Endodermal cell (in vitro differentiated cells): ENCODE data around the gene DGCR2. TPM values are rescaled to one million over a fixed set of nuclear protein-coding genes. Genes with fewer than 3 reads are reported as not detected.

ENCODE experiments used
- DNase-seq: peaks from one replicate; pipeline ENCODE4 v3.0.0-alpha.2; 2017
- H3K27ac ChIP-seq: 2 replicates; pipeline ENCODE4 v1.5.1; 2013; ENCODE audit warnings: mild to moderate bottlenecking, low read depth, low read length, moderate library complexity
- H3K27me3 ChIP-seq: 2 replicates; pipeline ENCODE4 v1.6.1; 2013; ENCODE audit warnings: mild to moderate bottlenecking, low read length, moderate library complexity; ENCODE audit not compliant: insufficient read depth, control insufficient read depth, poor library complexity, severe bottlenecking
- H3K36me3 ChIP-seq: 2 replicates; pipeline ENCODE4 v1.7.0; 2013; ENCODE audit warnings: mild to moderate bottlenecking, low read length, moderate library complexity; ENCODE audit not compliant: control insufficient read depth, insufficient read depth
- H3K4me1 ChIP-seq: one replicate; pipeline ENCODE4 v1.7.0; 2013; ENCODE audit warnings: low read length; ENCODE audit not compliant: control insufficient read depth, insufficient read depth
- H3K4me3 ChIP-seq: 2 replicates; pipeline ENCODE4 v1.5.1; 2013; ENCODE audit warnings: mild to moderate bottlenecking, low read length, moderate library complexity
- H3K9ac ChIP-seq: 2 replicates; pipeline ENCODE4 v1.6.1; 2013; ENCODE audit warnings: mild to moderate bottlenecking, low read length, moderate library complexity; ENCODE audit not compliant: poor library complexity, severe bottlenecking; ENCODE audit errors: extremely low read depth
- H3K9me3 ChIP-seq: 2 replicates; pipeline ENCODE4 v1.6.1; 2013; ENCODE audit warnings: mild to moderate bottlenecking, low read length, moderate library complexity; ENCODE audit not compliant: control insufficient read depth
- H3K27ac Mint-ChIP-seq: 2 replicates; pipeline ENCODE4 v1.8.0; 2020; ENCODE audit warnings: mixed read lengths
- H3K27me3 Mint-ChIP-seq: 2 replicates; pipeline ENCODE4 v1.8.0; 2021; ENCODE audit warnings: mild to moderate bottlenecking, mixed read lengths; ENCODE audit not compliant: insufficient read depth
- H3K36me3 Mint-ChIP-seq: 2 replicates; pipeline ENCODE4 v1.8.0; 2020; ENCODE audit warnings: low read depth, mixed read lengths
- H3K4me1 Mint-ChIP-seq: 2 replicates; pipeline ENCODE4 v1.8.0; 2020; ENCODE audit warnings: mixed read lengths
- H3K4me3 Mint-ChIP-seq: 2 replicates; pipeline ENCODE4 v1.8.0; 2020; ENCODE audit warnings: mild to moderate bottlenecking, moderate library complexity, mixed read lengths
- H3K9me3 Mint-ChIP-seq: 2 replicates; pipeline ENCODE4 v1.8.0; 2020; ENCODE audit warnings: mild to moderate bottlenecking, mixed read lengths
- WGBS, 2 experiments: methylation state at CpG; one replicate each; pipeline versions ENCODE4 v1.1.5 to v1.1.7; 2013; ENCODE audit warnings: missing lambda C conversion rate in 2 of 2, mixed read lengths in 1 of 2; ENCODE audit not compliant: insufficient coverage in 1 of 2, insufficient read length in 1 of 2; 5-methylcytosine and 5-hydroxymethylcytosine counted together
- total RNA-seq, 2 donors: library from RNA; stranded (reverse); fragmentation: NEBNext Ultra II Directional in 1 of 2; extraction: Animal tissue kit (Norgen Biotek cat#: 25700) in 1 of 2; gene quantifications; 2 replicates in 1 of 2; 3 replicates in 1 of 2; pipeline ENCODE4 v1.2.1, GENCODE V29; 2021
- TF ChIP-seq, protein P1 (sequence below): fragments of 200-600 bp; sonication (generic); conservative IDR thresholded peaks from 2 replicates; pipeline ENCODE4 v1.5.0; 2021; ENCODE audit warnings: antibody characterized with exemption, mild to moderate bottlenecking

The DGCR2 gene
- total RNA-seq, 2 donors from 2014 or later: 54.6 to 62.9 TPM

DNA sequence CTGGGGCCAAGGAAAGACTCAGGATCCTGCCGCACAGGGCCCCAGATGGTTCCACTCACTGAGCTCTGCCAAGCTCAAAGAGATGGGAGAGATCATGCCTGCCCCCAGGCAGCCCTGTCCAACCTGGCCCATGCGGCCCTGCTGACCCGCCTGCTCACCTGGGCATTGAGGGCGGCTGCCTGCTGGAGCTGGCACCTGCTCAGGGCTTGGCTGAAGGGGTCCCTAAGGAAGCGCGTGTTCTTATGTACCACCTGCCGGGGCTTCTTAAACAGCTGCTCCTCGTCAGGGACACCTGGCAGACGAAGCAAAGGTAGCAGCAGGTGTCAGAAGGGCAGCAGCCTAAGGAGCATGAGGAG is 16.8 kb upstream of the DGCR2 start:
- H3K4me3 Mint-ChIP-seq: no peak overlapping the region
- 95 to 99% methylated on average over 9 of the region's 9 CpGs for WGBS, 2 experiments

DNA sequence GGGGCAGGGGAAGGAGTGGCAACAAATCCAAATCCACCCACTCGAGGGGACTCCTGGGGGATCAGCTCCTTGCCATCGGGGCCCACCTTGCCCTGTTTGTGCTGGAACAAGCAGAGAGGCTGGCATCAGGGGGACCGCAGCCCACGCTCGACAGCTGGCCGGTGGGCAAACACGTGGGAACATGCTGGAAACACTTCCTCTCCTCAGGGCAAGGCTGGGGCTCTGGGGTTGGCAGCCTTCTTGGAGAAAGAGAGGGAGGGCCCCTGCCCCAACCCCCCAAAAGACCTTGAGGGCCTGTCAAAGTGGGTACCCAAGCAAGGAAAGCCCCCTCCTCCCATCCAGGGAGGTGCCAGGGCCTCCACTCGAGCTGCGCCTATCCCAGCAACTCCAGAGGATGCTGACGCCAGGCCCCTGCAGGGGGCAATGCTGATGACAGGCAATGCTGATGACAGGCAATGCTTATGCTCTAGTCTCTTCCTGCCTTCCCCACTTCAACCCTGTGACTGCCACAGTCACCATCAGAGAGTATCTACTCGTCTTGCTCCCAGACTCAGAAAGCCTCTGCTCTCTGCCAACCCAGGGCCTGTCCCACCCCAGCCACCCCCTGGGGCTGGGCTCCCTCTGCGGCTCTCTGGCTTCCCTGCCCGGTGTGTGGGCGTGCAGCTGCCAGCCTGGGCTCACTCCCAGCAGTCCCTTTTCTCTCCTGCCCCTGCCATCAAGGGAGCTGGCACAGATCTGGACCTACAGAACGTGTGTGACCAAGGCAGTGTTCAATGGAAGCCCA is 16.2 kb upstream of the DGCR2 start:
- no peaks in the 10 kb centered on the region for H3K9me3 Mint-ChIP-seq
- H3K27ac Mint-ChIP-seq: no peak overlapping the region
- Histone ChIP-seq H3K27ac (no peak overlapping the region), H3K36me3 (peaks cover 69% of the 10 kb centered on the region), H3K4me1 (no peaks in the 10 kb centered on the region), H3K27me3 (no peaks in the 10 kb centered on the region), H3K9ac (no peak overlapping the region), H3K9me3 (no peaks in the 10 kb centered on the region), H3K4me3 (no peak overlapping the region)
- H3K4me3 Mint-ChIP-seq: no peak overlapping the region
- peaks cover 54% of the 10 kb centered on the region for H3K36me3 Mint-ChIP-seq
- no peak for DNase-seq
- 89 to 91% methylated on average over 8 to 15 of the region's 15 CpGs for WGBS, 2 experiments
- no peaks in the 10 kb centered on the region for H3K4me1 Mint-ChIP-seq
- TF ChIP-seq, protein P1, sequence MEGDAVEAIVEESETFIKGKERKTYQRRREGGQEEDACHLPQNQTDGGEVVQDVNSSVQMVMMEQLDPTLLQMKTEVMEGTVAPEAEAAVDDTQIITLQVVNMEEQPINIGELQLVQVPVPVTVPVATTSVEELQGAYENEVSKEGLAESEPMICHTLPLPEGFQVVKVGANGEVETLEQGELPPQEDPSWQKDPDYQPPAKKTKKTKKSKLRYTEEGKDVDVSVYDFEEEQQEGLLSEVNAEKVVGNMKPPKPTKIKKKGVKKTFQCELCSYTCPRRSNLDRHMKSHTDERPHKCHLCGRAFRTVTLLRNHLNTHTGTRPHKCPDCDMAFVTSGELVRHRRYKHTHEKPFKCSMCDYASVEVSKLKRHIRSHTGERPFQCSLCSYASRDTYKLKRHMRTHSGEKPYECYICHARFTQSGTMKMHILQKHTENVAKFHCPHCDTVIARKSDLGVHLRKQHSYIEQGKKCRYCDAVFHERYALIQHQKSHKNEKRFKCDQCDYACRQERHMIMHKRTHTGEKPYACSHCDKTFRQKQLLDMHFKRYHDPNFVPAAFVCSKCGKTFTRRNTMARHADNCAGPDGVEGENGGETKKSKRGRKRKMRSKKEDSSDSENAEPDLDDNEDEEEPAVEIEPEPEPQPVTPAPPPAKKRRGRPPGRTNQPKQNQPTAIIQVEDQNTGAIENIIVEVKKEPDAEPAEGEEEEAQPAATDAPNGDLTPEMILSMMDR: no peak
- H3K27me3 Mint-ChIP-seq: no peaks in the 10 kb centered on the region

More for the DNA sequence above, 16.8 kb upstream of the DGCR2 start:
- H3K9ac ChIP-seq: no peak overlapping the region
- H3K27me3 ChIP-seq: no peaks in the 10 kb centered on the region
- H3K36me3 ChIP-seq: peaks cover 63% of the 10 kb centered on the region
- TF ChIP-seq, protein P1: no peak
- no peak overlapping the region for H3K4me3 ChIP-seq
- H3K4me1 ChIP-seq: no peaks in the 10 kb centered on the region
- no peak overlapping the region for H3K27ac Mint-ChIP-seq
- no peak overlapping the region for H3K27ac ChIP-seq
- no peak for DNase-seq
- H3K9me3 Mint-ChIP-seq: no peaks in the 10 kb centered on the region
- H3K4me1 Mint-ChIP-seq: peaks cover 3% of the 10 kb centered on the region
- no peaks in the 10 kb centered on the region for H3K27me3 Mint-ChIP-seq
- no peaks in the 10 kb centered on the region for H3K9me3 ChIP-seq
- H3K36me3 Mint-ChIP-seq: peaks cover 52% of the 10 kb centered on the region

DNA sequence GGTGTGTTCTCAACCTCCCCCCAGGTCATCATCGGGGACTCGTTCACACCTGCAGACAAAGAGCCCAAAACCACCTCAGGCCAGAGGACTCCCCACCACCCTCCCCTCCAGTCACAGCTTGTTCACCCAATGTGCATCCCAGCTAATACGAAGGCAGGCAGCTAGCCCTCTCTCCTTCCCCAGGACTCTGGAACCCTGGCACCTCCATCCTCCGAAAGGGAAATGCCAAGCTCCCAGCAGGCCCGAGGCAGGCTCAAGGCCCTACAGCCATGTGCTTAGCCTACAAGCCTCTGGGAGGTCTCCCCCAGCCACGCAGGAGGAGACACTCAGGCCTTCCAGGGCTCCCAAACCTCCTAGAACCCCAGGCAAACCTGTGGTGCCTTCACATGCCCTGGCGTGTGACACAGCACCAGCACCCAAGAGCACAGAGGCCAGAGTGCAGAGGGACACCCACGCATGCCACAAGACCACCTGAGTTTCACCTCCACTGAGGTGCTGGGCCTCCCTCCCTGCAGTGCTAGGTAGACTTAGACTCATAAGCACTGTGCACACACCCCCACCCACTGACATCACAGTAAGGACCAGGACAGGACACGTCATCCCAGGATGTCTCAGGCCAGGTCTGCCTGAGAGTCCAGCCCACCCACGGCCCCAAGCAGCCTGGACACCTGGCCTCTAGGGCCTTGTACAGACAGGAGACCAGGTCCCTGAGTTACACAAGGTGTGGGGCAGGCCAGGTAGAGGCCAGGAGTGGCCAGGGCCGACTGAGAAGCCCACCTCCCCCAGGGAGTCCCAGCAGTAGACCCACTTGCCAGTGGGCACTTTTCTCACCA is 15.4 kb upstream of the DGCR2 start:
- no peaks in the 10 kb centered on the region for H3K27me3 Mint-ChIP-seq
- Histone ChIP-seq H3K9ac (no peak overlapping the region), H3K27ac (no peak overlapping the region), H3K9me3 (no peaks in the 10 kb centered on the region), H3K4me3 (no peak overlapping the region), H3K27me3 (no peaks in the 10 kb centered on the region), H3K4me1 (no peaks in the 10 kb centered on the region), H3K36me3 (peaks cover 69% of the 10 kb centered on the region)
- WGBS, 2 experiments: 92% methylated on average over 6 to 11 of the region's 11 CpGs
- TF ChIP-seq, protein P1: no peak
- H3K36me3 Mint-ChIP-seq: peaks cover 52% of the 10 kb centered on the region
- no peak overlapping the region for H3K4me3 Mint-ChIP-seq
- no peaks in the 10 kb centered on the region for H3K4me1 Mint-ChIP-seq
- DNase-seq: no peak
- H3K9me3 Mint-ChIP-seq: no peaks in the 10 kb centered on the region
- H3K27ac Mint-ChIP-seq: no peak overlapping the region
